GM12891 (cell line): Measurements from ENCODE around the gene SMARCA4.

ENCODE experiments used
- POLR2A ChIP-seq: IDR thresholded peaks from 2 replicates; pipeline ENCODE4 v1.6.1; 2011; ENCODE audit warnings: low read depth, low read length, control low read depth
- POLR2AphosphoS5 ChIP-seq: IDR thresholded peaks from 2 replicates; pipeline ENCODE4 v1.6.1; 2011; ENCODE audit warnings: low read depth, low read length, control low read depth

DNA sequence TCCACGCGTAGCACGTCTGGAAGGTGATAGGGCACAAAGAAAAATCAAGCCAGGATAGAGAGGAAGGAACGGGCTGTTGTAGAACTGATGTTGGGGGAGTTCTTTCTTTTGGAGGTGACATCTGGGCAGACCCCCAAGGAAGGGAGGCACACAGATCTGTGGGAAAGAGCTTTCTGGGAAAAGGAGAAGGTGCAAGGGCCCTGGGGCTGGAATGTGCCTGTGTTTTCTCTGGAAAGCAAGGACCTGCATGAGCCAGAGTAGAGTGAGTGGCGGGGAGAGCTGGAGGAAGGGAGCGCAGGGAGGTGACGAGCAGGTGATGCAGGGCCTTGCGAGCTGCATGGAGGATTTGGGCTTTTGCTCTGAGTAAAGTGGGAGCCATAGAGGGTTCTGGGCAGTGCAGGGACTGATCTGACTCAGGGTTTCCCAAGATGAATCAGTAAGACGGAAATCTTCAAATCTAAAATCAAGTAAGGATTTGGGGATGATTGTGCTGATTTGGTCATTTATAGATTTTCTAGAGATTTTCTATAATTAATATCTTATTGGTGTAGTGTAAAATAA is 30.8 kb downstream of the SMARCA4 start:
- no peak for TF ChIP-seq POLR2A
- TF ChIP-seq POLR2AphosphoS5 = no peak
